ENCODE results near the gene MAGIX.

The MAGIX gene

GRCh38 chrX:49206543-49206942 is 44.0 kb downstream of the MAGIX start:
- DNase-seq (ENCODE audit: low read depth), result no peak

- no peak for DNase-seq (ENCODE audit: low read depth)
These were observed 45.8 kb downstream of the MAGIX start for GRCh38 chrX:49208399-49208798.

- no peak for DNase-seq (ENCODE audit: low read depth)
These were observed 47.1 kb downstream of the MAGIX start for GRCh38 chrX:49209434-49210251.

- no peak for DNase-seq (ENCODE audit: low read depth)
These were observed 47.8 kb downstream of the MAGIX start for GRCh38 chrX:49210406-49210805.

GRCh38 chrX:49211074-49211473 is 48.5 kb downstream of the MAGIX start:
- DNase-seq (ENCODE audit: low read depth), result no peak

GRCh38 chrX:49212209-49212608 is 49.7 kb downstream of the MAGIX start:
- no peak for DNase-seq (ENCODE audit: low read depth)

- DNase-seq (ENCODE audit: low read depth), result no peak
These were observed 50.3 kb downstream of the MAGIX start for GRCh38 chrX:49212861-49213260.

GRCh38 chrX:49214416-49214815 is 51.9 kb downstream of the MAGIX start:
- no peak for DNase-seq (ENCODE audit: low read depth)

GRCh38 chrX:49214996-49215526 is 52.5 kb downstream of the MAGIX start:
- no peak for DNase-seq (ENCODE audit: low read depth)

Measured in activated T-helper 1 cell treated with Interleukin-2 at 50 U/mL for 16 hours (primary cell).